ENCODE data around the gene SIRT7.

Gene SIRT7

GRCh38 chr17:81933178-81933699 is 15.3 kb upstream of the SIRT7 start:
- FAIRE-seq (no peak), DNase-seq (ENCODE audit: insufficient read length, low spot score) (no peak)

GRCh38 chr17:81932333-81932983 is 14.5 kb upstream of the SIRT7 start:
- FAIRE-seq (no peak), DNase-seq (ENCODE audit: insufficient read length, low spot score) (no peak)

- DNase-seq (ENCODE audit: insufficient read length, low spot score), result no peak
- no peak for FAIRE-seq
Measured at GRCh38 chr17:81931557-81932332, 13.8 kb upstream of the SIRT7 start.

- no peak for FAIRE-seq
- DNase-seq (ENCODE audit: insufficient read length, low spot score), result no peak
Measured at GRCh38 chr17:81931189-81931556, 13.2 kb upstream of the SIRT7 start.

GRCh38 chr17:81930142-81931125 is 12.5 kb upstream of the SIRT7 start:
- FAIRE-seq, result no peak
- no peak for DNase-seq (ENCODE audit: insufficient read length, low spot score)

- no peak for FAIRE-seq
- DNase-seq (ENCODE audit: insufficient read length, low spot score), result no peak
Measured at GRCh38 chr17:81929253-81930141, 11.5 kb upstream of the SIRT7 start.

GRCh38 chr17:81928544-81929252 is 10.7 kb upstream of the SIRT7 start:
- FAIRE-seq, result peak; percentile 33
- no peak for DNase-seq (ENCODE audit: insufficient read length, low spot score)

- peak; percentile 83 for FAIRE-seq
- DNase-seq (ENCODE audit: insufficient read length, low spot score), result peak; percentile 100
Measured at GRCh38 chr17:81927653-81928543, 9.9 kb upstream of the SIRT7 start, which contains the start of gene MAFG. TSS of gene MAFG (minus strand) at chr17:81927735. CDS start at chr17:81923185, 4,550 bp downstream.

GRCh38 chr17:81927152-81927652 is 9.2 kb upstream of the SIRT7 start:
- no peak for FAIRE-seq
- DNase-seq (ENCODE audit: insufficient read length, low spot score), result no peak

- FAIRE-seq (peak; percentile 8), DNase-seq (ENCODE audit: insufficient read length, low spot score) (peak; percentile 79)
Measured at GRCh38 chr17:81926451-81927151, 8.6 kb upstream of the SIRT7 start.

GRCh38 chr17:81925860-81926450 is 8.0 kb upstream of the SIRT7 start:
- DNase-seq (ENCODE audit: insufficient read length, low spot score), result no peak
- no peak for FAIRE-seq

- FAIRE-seq, result no peak
Measured at GRCh38 chr17:81924557-81925532, 6.9 kb upstream of the SIRT7 start.

GRCh38 chr17:81923302-81924260 is 5.6 kb upstream of the SIRT7 start:
- DNase-seq (ENCODE audit: insufficient read length, low spot score) (no peak), FAIRE-seq (no peak)

More at GRCh38 chr17:81924557-81925532, 6.9 kb upstream of the SIRT7 start:
- DNase-seq (ENCODE audit: insufficient read length, low spot score), result no peak

GRCh38 chr17:81922566-81923301 is 4.8 kb upstream of the SIRT7 start:
- FAIRE-seq (no peak), DNase-seq (ENCODE audit: insufficient read length, low spot score) (no peak)
